H1 (cell line): ENCODE results near the gene SPDYE6. TPM values are rescaled to one million over a fixed set of nuclear protein-coding genes. Genes with fewer than 3 reads are reported as not detected.

Source experiments
- USF2 ChIP-seq: IDR thresholded peaks from 2 replicates; pipeline ENCODE4 v1.6.1; 2011; ENCODE audit warnings: low read length, improper control_type of control experiment
- polyA plus RNA-seq, 7 experiments: library from polyadenylated mRNA; depleted of rRNA in 3 of 7; stranded (reverse) in 5 of 7; unstranded in 2 of 7; fragments of >200 nt in 5 of 7; fragments of 200-250 nt in 2 of 7; gene quantifications; 1 replicate in 5 of 7; 2 replicates in 1 of 7; 4 replicates in 1 of 7; pipeline versions ENCODE4 v1.2.1 to v1.2.3, GENCODE V29; 2011 to 2013; ENCODE audit warnings: missing spikeins in 2 of 7, mixed read lengths in 2 of 7
- total RNA-seq: library from RNA; stranded (reverse); fragmentation: NEBNext Ultra II Directional; extraction: Animal tissue kit (Norgen Biotek cat#: 25700); gene quantifications from 2 replicates; pipeline ENCODE4 v1.2.1, GENCODE V29; 2021

Gene SPDYE6
- total and polyA plus RNA-seq, 2 of the 8 experiments (the other 6 are each of a cell fraction or from before 2014, with no cell fraction given) = not detected

GRCh38 chr7:102395873-102396709 lies 39.8 kb upstream of the SPDYE6 start, which contains the start of gene PRKRIP1 (continued):
- TF ChIP-seq USF2 = no peak
